GM12878 (cell line): ENCODE measurements around the gene CD48. TPM values are rescaled to one million over a fixed set of nuclear protein-coding genes. Genes with fewer than 3 reads are reported as not detected.

ENCODE experiments used
- ASH2L ChIP-seq: fragments of 300-600, 200-600 bp; sonication (generic); IDR thresholded peaks from 2 replicates; pipeline ENCODE4 v1.6.1; 2017; ENCODE audit warnings: low read depth, mild to moderate bottlenecking, borderline replicate concordance
- BCL11A ChIP-seq: IDR thresholded peaks from 2 replicates; pipeline ENCODE4 v1.6.1; 2011; ENCODE audit warnings: low read depth, low read length
- BCL3 ChIP-seq: IDR thresholded peaks from 2 replicates; pipeline ENCODE4 v1.6.1; 2011; ENCODE audit warnings: borderline replicate concordance, low read depth, mild to moderate bottlenecking, moderate library complexity, low read length; ENCODE audit not compliant: insufficient read depth, poor library complexity, severe bottlenecking
- CBX5 ChIP-seq: sonication (generic); IDR thresholded peaks from 2 replicates; pipeline ENCODE4 v1.6.1; 2016; ENCODE audit warnings: low read depth, moderate library complexity, mild to moderate bottlenecking, inconsistent platforms
- CHD1 ChIP-seq: IDR thresholded peaks from 2 replicates; pipeline ENCODE4 v1.6.1; 2012; ENCODE audit warnings: low read depth, low read length, improper control_type of control experiment
- EZH2 ChIP-seq: IDR thresholded peaks from 2 replicates; pipeline ENCODE4 v1.6.1; 2012; ENCODE audit warnings: low read depth, mild to moderate bottlenecking, control low read depth, inconsistent platforms, low read length, borderline replicate concordance; ENCODE audit not compliant: control insufficient read depth
- IKZF1 ChIP-seq: fragments of 450-650 bp; conservative IDR thresholded peaks from 2 replicates; pipeline ENCODE4 v1.6.1; 2017; ENCODE audit warnings: antibody characterized with exemption, mild to moderate bottlenecking
- LARP7 ChIP-seq: fragments of 450-650 bp; IDR thresholded peaks from 2 replicates; pipeline ENCODE4 v1.6.1; 2017; ENCODE audit warnings: mild to moderate bottlenecking
- MAX ChIP-seq: IDR thresholded peaks from 2 replicates; pipeline ENCODE4 v1.6.1; 2012; ENCODE audit warnings: low read depth, low read length, improper control_type of control experiment
- POLR2AphosphoS5 ChIP-seq: IDR thresholded peaks from 2 replicates; pipeline ENCODE4 v1.6.1; 2011; ENCODE audit warnings: mild to moderate bottlenecking, low read length, inconsistent platforms
- RAD21 ChIP-seq: IDR thresholded peaks from 2 replicates; pipeline ENCODE4 v1.6.1; 2011; ENCODE audit warnings: mild to moderate bottlenecking, low read depth, low read length, moderate library complexity; ENCODE audit not compliant: insufficient read depth
- RELA ChIP-seq: fragments of 450-650 bp; IDR thresholded peaks from 2 replicates; pipeline ENCODE4 v1.8.0; 2014; ENCODE audit warnings: borderline replicate concordance; ENCODE audit not compliant: partially characterized antibody
- REST ChIP-seq: IDR thresholded peaks from 2 replicates; pipeline ENCODE4 v1.6.1; 2012; ENCODE audit warnings: mild to moderate bottlenecking, low read depth, low read length
- TARDBP ChIP-seq: IDR thresholded peaks from 2 replicates; pipeline ENCODE4 v1.6.1; 2016; ENCODE audit warnings: borderline replicate concordance
- ZBED1 ChIP-seq: IDR thresholded peaks from 2 replicates; pipeline ENCODE4 v1.6.1; 2016; ENCODE audit warnings: borderline replicate concordance
- ZBTB11 ChIP-seq: fragments of 450-650 bp; formaldehyde crosslinking; IDR thresholded peaks from 2 replicates; pipeline ENCODE4 v1.5.0; 2022; ENCODE audit warnings: mild to moderate bottlenecking, missing genetic modification characterization
- ZNF592 ChIP-seq: fragments of 450-650 bp; IDR thresholded peaks from 2 replicates; pipeline ENCODE4 v1.6.1; 2017; ENCODE audit warnings: mild to moderate bottlenecking, moderate library complexity
- polyA plus RNA-seq, 11 experiments: library from polyadenylated mRNA; depleted of rRNA in 4 of 11; unstranded in 6 of 11; stranded (reverse) in 5 of 11; fragments of >200 nt; fragmentation: Nextera tagmentation in 4 of 11; fragmentation: Illumina TruSeq in 1 of 11; extraction: Ambion mirVana in 4 of 11; extraction: Trizol in 1 of 11; gene quantifications; 1 replicate in 1 of 11; 2 replicates in 10 of 11; pipeline versions ENCODE4 v1.2.1 to v1.2.3, GENCODE V29; 2011 to 2016; ENCODE audit warnings: inconsistent platforms in 2 of 11, missing spikeins in 2 of 11, low read depth in 1 of 11
- total RNA-seq, 4 experiments: library from RNA; depleted of rRNA in 3 of 4; stranded (reverse); fragments of >200 nt in 3 of 4; fragmentation: Illumina TruSeq in 1 of 4; extraction: Trizol in 1 of 4; gene quantifications; 2 replicates each; pipeline versions ENCODE4 v1.2.1 to v1.2.3, GENCODE V29; 2013 to 2021

The CD48 gene
- total and polyA plus RNA-seq, 10 of the 15 experiments (the other 5 are each of a cell fraction or from before 2014, with no cell fraction given) = 302 to 1,315 (median 430) TPM

GRCh38 chr1:160665330-160666078 lies 46.1 kb downstream of the CD48 start (continued):
- TF ChIP-seq REST = no peak
- TF ChIP-seq ZBTB11 = no peak
- no peak for TF ChIP-seq LARP7
- TF ChIP-seq CBX5 = no peak
- TF ChIP-seq POLR2AphosphoS5 = no peak
- TF ChIP-seq TARDBP = no peak
- no peak for TF ChIP-seq BCL11A
- no peak for TF ChIP-seq RAD21
- no peak for TF ChIP-seq MAX
- no peak for TF ChIP-seq BCL3
- no peak for TF ChIP-seq ASH2L
- TF ChIP-seq RELA = no peak
- peak; percentile 62 for TF ChIP-seq IKZF1
- no peak for TF ChIP-seq ZNF592
- no peak for TF ChIP-seq CHD1
- 0 out of 2 replicates have a peak, but pooled peaks have one; percentile 64 for TF ChIP-seq ZBED1
- TF ChIP-seq EZH2 = no peak
